Suprapubic skin (tissue), 4 donors: Measurements from ENCODE around the gene HSPG2. TPM values are rescaled to one million over a fixed set of nuclear protein-coding genes. Genes with fewer than 3 reads are reported as not detected.
A peak's percentile ranks its signal among the peaks of the same experiment; 100 is the strongest.

Experiments
- DNase-seq, 2 donors: peaks; one replicate each; pipeline ENCODE4 v3.0.0-alpha.2; 2019; ENCODE audit warnings: low spot score in 2 of 2
- H3K27ac ChIP-seq: fragments of 200-600 bp; sonication (generic); one replicate; pipeline ENCODE4 v1.5.1; 2019
- H3K27me3 ChIP-seq: fragments of 200-600 bp; sonication (generic); one replicate; pipeline ENCODE4 v1.5.1; 2019
- H3K36me3 ChIP-seq: fragments of 200-600 bp; sonication (generic); one replicate; pipeline ENCODE4 v1.5.1; 2019
- H3K4me1 ChIP-seq: fragments of 200-600 bp; sonication (generic); one replicate; pipeline ENCODE4 v1.5.1; 2019
- H3K4me3 ChIP-seq: fragments of 200-600 bp; sonication (generic); one replicate; pipeline ENCODE4 v1.5.1; 2019; ENCODE audit warnings: mild to moderate bottlenecking
- H3K9me3 ChIP-seq: fragments of 200-600 bp; sonication (generic); one replicate; pipeline ENCODE4 v1.5.1; 2019
- EP300 ChIP-seq: sonication (generic); formaldehyde crosslinking; IDR thresholded peaks from one replicate; pipeline ENCODE4 v1.6.1; 2017; ENCODE audit warnings: antibody characterized with exemption
- POLR2A ChIP-seq, 2 donors: fragments of 450-650 bp; IDR thresholded peaks; one replicate each; pipeline ENCODE4 v1.6.1; 2017; ENCODE audit warnings: antibody characterized with exemption in 2 of 2, mild to moderate bottlenecking in 2 of 2, moderate library complexity in 2 of 2
- POLR2AphosphoS5 ChIP-seq, 3 donors: sonication (generic); formaldehyde crosslinking; IDR thresholded peaks; one replicate each; pipeline ENCODE4 v1.6.1; 2017; ENCODE audit warnings: antibody characterized with exemption in 3 of 3
- WGBS: methylation state at CpG from one replicate; pipeline ENCODE4 v1.1.5; 2018; 5-methylcytosine and 5-hydroxymethylcytosine counted together
- total RNA-seq, 4 donors: library from RNA; depleted of rRNA; stranded (reverse); fragments of >200 nt; gene quantifications; one replicate each; pipeline ENCODE4 v1.1.0, GENCODE V29; 2016
- TF ChIP-seq, protein P1 (sequence below), 2 donors: fragments of 200-600 bp in 1 of 2; fragments of 450-650 bp in 1 of 2; sonication (generic) in 1 of 2; IDR thresholded peaks; one replicate each; pipeline ENCODE4 v1.5.1; 2016 to 2019; ENCODE audit warnings: antibody characterized with exemption in 2 of 2, mild to moderate bottlenecking in 1 of 2, moderate library complexity in 1 of 2

HSPG2 gene
- total RNA-seq, 4 donors from 2014 or later: 97.5 to 164 (median 131) TPM

DNA sequence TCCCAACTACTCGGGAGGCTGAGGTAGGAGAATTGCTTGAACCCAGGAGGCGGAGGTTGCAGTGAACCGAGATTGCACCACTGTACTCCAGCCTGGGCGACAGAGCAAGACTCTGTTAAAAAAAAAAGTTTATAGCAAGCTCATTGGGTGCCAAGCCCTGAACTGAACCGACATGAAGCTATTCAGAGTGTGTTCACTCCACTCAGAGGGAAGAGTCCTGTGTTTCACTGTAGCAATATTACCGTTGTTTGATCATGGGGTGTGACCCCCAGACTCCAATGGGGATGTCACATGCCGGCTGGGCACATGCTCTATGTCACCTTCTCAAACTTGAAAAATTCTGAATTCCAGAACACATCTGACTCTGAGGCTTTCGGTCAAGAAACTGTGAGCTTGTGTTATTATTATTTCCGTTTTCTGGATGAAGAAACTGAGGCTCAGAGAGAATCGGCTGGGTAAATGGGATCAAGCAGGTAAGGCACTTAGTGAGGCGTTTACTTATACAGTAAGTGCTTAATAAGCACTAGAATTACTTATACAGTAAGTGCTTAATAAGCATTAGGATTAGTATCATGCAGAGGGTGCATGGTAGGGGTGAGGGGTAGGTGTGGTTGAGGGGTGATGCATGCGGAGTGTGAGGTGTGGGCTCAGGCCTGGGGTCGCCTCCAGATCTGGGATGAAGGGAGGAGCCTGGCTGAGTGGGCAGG, 36.2 kb downstream of the HSPG2 start:
- Histone ChIP-seq H3K4me3 (no peak overlapping the region), H3K9me3 (no peaks in the 10 kb centered on the region), H3K4me1 (peaks cover 98% of the 10 kb centered on the region), H3K27me3 (no peaks in the 10 kb centered on the region), H3K27ac (peak overlapping the region; percentile 48), H3K36me3 (peaks cover under 1% of the 10 kb centered on the region)
- 54% methylated on average over 13 of the region's 13 CpGs for WGBS
- no peak for DNase-seq
- TF ChIP-seq EP300 (no peak), POLR2AphosphoS5 (IDR thresholded peaks at IDR 0.05) (no peak), POLR2A (IDR thresholded peaks at IDR 0.05) (no peak)
- TF ChIP-seq, protein P1, sequence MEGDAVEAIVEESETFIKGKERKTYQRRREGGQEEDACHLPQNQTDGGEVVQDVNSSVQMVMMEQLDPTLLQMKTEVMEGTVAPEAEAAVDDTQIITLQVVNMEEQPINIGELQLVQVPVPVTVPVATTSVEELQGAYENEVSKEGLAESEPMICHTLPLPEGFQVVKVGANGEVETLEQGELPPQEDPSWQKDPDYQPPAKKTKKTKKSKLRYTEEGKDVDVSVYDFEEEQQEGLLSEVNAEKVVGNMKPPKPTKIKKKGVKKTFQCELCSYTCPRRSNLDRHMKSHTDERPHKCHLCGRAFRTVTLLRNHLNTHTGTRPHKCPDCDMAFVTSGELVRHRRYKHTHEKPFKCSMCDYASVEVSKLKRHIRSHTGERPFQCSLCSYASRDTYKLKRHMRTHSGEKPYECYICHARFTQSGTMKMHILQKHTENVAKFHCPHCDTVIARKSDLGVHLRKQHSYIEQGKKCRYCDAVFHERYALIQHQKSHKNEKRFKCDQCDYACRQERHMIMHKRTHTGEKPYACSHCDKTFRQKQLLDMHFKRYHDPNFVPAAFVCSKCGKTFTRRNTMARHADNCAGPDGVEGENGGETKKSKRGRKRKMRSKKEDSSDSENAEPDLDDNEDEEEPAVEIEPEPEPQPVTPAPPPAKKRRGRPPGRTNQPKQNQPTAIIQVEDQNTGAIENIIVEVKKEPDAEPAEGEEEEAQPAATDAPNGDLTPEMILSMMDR (IDR thresholded peaks at IDR 0.05): no peak

DNA sequence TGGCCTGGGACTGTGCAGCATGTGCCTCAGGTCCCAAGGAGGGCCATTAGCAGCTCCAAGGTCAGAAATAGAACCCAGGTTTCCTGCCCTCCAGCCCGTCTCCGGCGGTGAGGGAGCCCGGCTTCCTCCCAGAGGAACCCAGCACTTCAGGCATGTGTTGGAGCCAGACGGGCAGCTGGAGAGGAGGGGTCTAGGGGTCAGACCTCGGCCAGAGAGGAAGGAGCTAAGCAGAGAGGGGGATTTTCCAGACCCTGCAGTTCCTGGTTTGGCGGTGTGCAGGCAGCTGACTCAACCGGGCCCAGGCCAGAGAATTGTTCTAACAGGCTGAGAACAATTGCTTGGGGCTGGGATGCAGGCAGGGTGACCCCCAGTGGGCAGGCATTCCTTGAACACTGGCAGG, 37.1 kb downstream of the HSPG2 start:
- Histone ChIP-seq H3K27me3 (no peaks in the 10 kb centered on the region), H3K36me3 (peaks cover 10% of the 10 kb centered on the region), H3K27ac (peak overlapping the region; percentile 27), H3K4me1 (peaks cover 95% of the 10 kb centered on the region), H3K9me3 (no peaks in the 10 kb centered on the region), H3K4me3 (no peak overlapping the region)
- TF ChIP-seq, protein P1 (IDR thresholded peaks at IDR 0.05): no peak
- no peak for TF ChIP-seq POLR2A (IDR thresholded peaks at IDR 0.05)
- TF ChIP-seq EP300: no peak
- TF ChIP-seq POLR2AphosphoS5 (IDR thresholded peaks at IDR 0.05): no peak
- WGBS: 43% methylated on average over 3 of the region's 8 CpGs
- DNase-seq: no peak

DNA sequence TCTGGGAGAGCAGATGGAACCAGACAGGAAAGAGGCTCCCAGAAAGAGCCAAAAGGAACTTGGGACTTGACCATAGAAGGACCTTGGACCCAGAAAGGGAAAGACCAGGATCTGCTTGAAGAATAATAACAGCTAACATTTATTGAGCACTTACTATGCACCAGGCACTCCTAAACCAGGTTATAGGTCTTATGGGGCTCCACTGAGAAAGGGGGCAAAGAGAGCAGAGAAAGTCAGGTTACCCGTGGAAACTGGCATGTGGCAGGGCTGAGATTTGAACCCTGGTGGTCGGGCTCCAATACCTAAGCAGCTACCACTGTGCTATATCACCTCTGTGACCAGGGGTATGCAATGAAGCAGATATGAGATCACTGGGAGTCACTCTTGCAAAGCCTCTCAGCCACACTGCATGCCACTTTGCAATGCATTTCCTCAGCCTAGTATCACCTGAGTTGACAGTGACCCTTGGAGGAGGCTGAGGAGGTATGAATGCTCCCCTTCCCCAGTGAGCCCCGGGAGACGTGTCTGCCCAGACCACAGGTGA, 37.8 kb downstream of the HSPG2 start:
- Histone ChIP-seq H3K4me3 (no peak overlapping the region), H3K4me1 (peaks cover 95% of the 10 kb centered on the region), H3K27me3 (no peaks in the 10 kb centered on the region), H3K9me3 (no peaks in the 10 kb centered on the region), H3K27ac (no peak overlapping the region), H3K36me3 (peaks cover 16% of the 10 kb centered on the region)
- 71% methylated on average over 2 of the region's 4 CpGs for WGBS
- TF ChIP-seq POLR2AphosphoS5 (IDR thresholded peaks at IDR 0.05) (no peak), POLR2A (IDR thresholded peaks at IDR 0.05) (no peak), EP300 (no peak)
- TF ChIP-seq, protein P1 (IDR thresholded peaks at IDR 0.05): no peak
- no peak for DNase-seq

DNA sequence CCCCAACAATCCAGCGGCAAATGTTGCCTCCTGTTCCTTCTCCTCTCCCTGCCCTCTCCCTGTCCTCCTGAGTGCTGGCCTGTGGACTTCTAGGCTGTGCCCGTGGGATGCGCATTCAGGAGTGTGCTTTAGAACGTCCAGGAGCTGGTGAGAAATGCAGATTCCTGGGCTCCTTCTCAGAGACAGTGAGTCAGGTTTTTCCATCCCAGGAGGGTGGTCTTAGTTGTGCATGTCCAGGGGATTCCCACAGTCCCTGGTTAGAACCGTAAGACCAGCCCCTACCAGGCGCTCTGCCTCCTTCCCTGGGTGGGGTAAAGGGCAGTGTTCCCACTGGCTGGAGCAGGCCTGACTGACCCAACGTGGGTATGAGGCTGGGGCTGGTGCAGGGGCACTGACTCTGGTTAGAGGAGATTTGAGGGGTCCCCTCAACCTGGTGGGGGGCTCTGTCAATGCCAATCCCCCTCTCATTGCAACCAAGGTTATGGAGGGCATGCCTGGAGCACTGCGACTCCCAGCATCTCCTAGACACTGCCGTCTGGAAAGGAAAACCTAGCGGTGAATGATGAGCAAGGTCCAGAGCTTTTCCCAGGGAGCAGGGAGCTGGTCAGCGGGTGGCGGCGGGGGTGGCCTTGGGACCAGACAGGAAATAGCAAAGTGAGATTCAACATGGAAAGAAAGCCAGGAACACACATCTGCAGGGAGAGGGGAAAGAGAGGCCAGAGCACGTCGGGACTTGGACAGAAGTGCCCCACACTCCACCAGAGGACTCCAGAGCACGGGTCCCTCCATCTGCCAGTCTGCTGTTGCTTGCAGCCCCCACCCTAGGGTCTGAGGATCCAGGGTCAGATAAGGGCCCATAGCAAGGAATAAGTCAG, 38.5 kb downstream of the HSPG2 start:
- TF ChIP-seq, protein P1 (IDR thresholded peaks at IDR 0.05): no peak
- TF ChIP-seq EP300 (no peak), POLR2AphosphoS5 (IDR thresholded peaks at IDR 0.05) (no peak), POLR2A (IDR thresholded peaks at IDR 0.05) (no peak)
- WGBS: 65% methylated on average over 13 of the region's 16 CpGs
- Histone ChIP-seq H3K36me3 (peaks cover 22% of the 10 kb centered on the region), H3K4me1 (peaks cover 88% of the 10 kb centered on the region), H3K9me3 (no peaks in the 10 kb centered on the region), H3K27me3 (no peaks in the 10 kb centered on the region), H3K4me3 (no peak overlapping the region), H3K27ac (peak overlapping the region; percentile 16)
- no peak for DNase-seq

DNA sequence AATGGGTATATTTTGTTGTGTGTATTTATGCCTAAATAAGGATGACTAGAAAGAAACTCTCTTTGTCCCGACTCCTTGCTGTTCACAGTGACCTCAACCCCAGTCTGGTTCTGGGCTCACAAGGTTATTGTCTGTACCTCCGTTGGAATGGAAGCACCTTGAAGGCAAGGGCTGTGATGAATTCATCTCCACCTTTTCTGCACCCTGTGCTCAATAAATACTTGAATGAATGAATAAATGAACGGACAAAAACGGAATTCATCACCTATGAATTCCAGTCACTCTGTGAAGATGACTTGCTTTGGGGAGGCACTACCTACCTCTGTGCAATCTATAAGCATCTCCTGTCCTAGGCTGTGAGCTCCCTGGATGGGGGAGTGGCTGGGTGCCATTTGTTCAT, 39.3 kb downstream of the HSPG2 start:
- Histone ChIP-seq H3K27ac (peak overlapping the region; percentile 58), H3K4me1 (peaks cover 81% of the 10 kb centered on the region)

More for the DNA sequence above, 39.3 kb downstream of the HSPG2 start:
- TF ChIP-seq, protein P1 (IDR thresholded peaks at IDR 0.05): no peak
- no peak for TF ChIP-seq POLR2A (IDR thresholded peaks at IDR 0.05)
- Histone ChIP-seq H3K27me3 (no peaks in the 10 kb centered on the region), H3K4me3 (no peak overlapping the region), H3K9me3 (no peaks in the 10 kb centered on the region), H3K36me3 (peaks cover 24% of the 10 kb centered on the region)
- WGBS: 93% methylated on average over 4 of the region's 4 CpGs
- DNase-seq: no peak
